Ammon's horn (tissue), 1 donor: ENCODE data around the gene SCG5.
"Not testable (repeated sequence)": the region's sequence is repeated elsewhere in the genome, so short reads cannot be mapped to it uniquely, and the experiment has no call there.

Experiments
- DNase-seq: peaks from one replicate; pipeline ENCODE4 v3.0.0-alpha.2; 2016; ENCODE audit warnings: low spot score

Gene SCG5

GRCh38 chr15:32641517-32642059 is at the start of gene SCG5:
TSS of gene SCG5 (plus strand) at chr15:32641710. CDS start at chr15:32643593, 1,883 bp downstream.
- peak; percentile 82 for DNase-seq

- DNase-seq, result not testable (repeated sequence)
Observed at GRCh38 chr15:32593151-32593550, 48.4 kb upstream of the SCG5 start, which contains the start of gene GOLGA8N. TSS of gene GOLGA8N (plus strand) at chr15:32593456.

- not testable (repeated sequence) for DNase-seq
Observed at GRCh38 chr15:32609518-32609917, 32.0 kb upstream of the SCG5 start.

- peak; percentile 15 for DNase-seq
Observed at GRCh38 chr15:32610719-32611118, 30.8 kb upstream of the SCG5 start.

GRCh38 chr15:32614712-32615050 is 26.8 kb upstream of the SCG5 start:
- not testable (repeated sequence) for DNase-seq

GRCh38 chr15:32615051-32615870 is 26.2 kb upstream of the SCG5 start, which contains the start of gene ARHGAP11A:
TSS of gene ARHGAP11A (plus strand) at chr15:32615504. CDS start at chr15:32616212, 708 bp downstream.
- DNase-seq, result peak; percentile 84

GRCh38 chr15:32615871-32616426 is 25.6 kb upstream of the SCG5 start:
- peak; percentile 3 for DNase-seq

- DNase-seq, result no peak
Observed at GRCh38 chr15:32636410-32636809, 5.1 kb upstream of the SCG5 start.

- DNase-seq, result no peak
Observed at GRCh38 chr15:32636908-32637567, 4.5 kb upstream of the SCG5 start.

GRCh38 chr15:32637704-32638103 is 3.8 kb upstream of the SCG5 start:
- DNase-seq, result no peak

- no peak for DNase-seq
Observed at GRCh38 chr15:32642667-32643435, 1.3 kb downstream of the SCG5 start.

GRCh38 chr15:32643907-32644445 is 2.5 kb downstream of the SCG5 start:
- no peak for DNase-seq

- DNase-seq, result no peak
Observed at GRCh38 chr15:32646291-32646690, 4.8 kb downstream of the SCG5 start.

GRCh38 chr15:32649342-32649741 is 7.8 kb downstream of the SCG5 start:
- DNase-seq, result no peak

GRCh38 chr15:32651229-32651837 is 9.8 kb downstream of the SCG5 start:
- peak; percentile 56 for DNase-seq

GRCh38 chr15:32652178-32652577 is 10.7 kb downstream of the SCG5 start:
- DNase-seq, result no peak

- DNase-seq, result no peak
Observed at GRCh38 chr15:32656091-32656490, 14.6 kb downstream of the SCG5 start.

- no peak for DNase-seq
Observed at GRCh38 chr15:32656496-32656895, 15.0 kb downstream of the SCG5 start.

- DNase-seq, result no peak
Observed at GRCh38 chr15:32657198-32657883, 15.8 kb downstream of the SCG5 start.

- no peak for DNase-seq
Observed at GRCh38 chr15:32657941-32658340, 16.4 kb downstream of the SCG5 start.
